Measurements from ENCODE around the gene GPR18.
"Not testable (repeated sequence)": the region's sequence is repeated elsewhere in the genome, so short reads cannot be mapped to it uniquely, and the experiment has no call there.

Gene GPR18

DNA sequence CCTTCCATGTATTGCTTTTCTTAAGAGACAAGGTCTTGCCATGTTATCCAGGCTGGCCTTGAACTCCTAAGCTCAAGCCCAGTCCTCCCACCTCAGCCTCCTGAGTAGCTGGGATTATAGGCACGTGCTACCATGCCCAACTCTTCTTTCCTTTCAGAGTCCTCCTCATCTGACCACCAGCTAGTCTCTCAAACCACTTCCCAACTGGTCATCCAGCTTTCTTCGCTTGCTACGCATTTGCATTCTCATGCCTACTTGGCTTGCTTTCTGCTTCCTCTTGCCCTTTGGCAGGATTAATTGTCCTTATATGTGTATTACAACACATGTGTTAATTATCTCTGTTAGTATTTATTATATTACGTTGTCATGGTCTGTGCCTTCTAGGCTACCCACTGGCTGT, 6.3 kb downstream of the GPR18 start:
- Histone ChIP-seq H3F3A (ENCODE audit: insufficient read depth, low read length) (no peaks in the 10 kb centered on the region), H3K4me1 (ENCODE audit: low read length) (no peaks in the 10 kb centered on the region), H3K9me3 (replicated peaks; ENCODE audit: insufficient read depth, low read length) (no peaks in the 10 kb centered on the region), H3K9ac (ENCODE audit: low read length) (no peak overlapping the region), H3K27ac (ENCODE audit: low read length) (no peak overlapping the region), H3K4me2 (ENCODE audit: low read depth, low read length) (no peak overlapping the region), H3K79me2 (ENCODE audit: low read length) (no peaks in the 10 kb centered on the region), H4K20me1 (ENCODE audit: insufficient read depth, low read length) (0 out of 2 replicates have a peak, but pooled peaks cover 4% of the 10 kb centered on the region), H2AFZ (ENCODE audit: low read length) (no peak overlapping the region), H3K4me3 (ENCODE audit: low read length) (no peak overlapping the region), H3K9me2 (replicated peaks; ENCODE audit: insufficient read depth, low read length) (no peaks in the 10 kb centered on the region), H3K36me3 (replicated peaks; ENCODE audit: insufficient read depth, low read length) (no peaks in the 10 kb centered on the region), H3K27me3 (replicated peaks; ENCODE audit: insufficient read depth, low read length) (peaks cover 4% of the 10 kb centered on the region; the same call in 1 of the 2 replicates)
- TF ChIP-seq EZH2 (optimal IDR thresholded peaks at IDR 0.05; ENCODE audit: low read depth, low read length) (no peak), EZH2phosphoT487 (IDR thresholded peaks at IDR 0.05; ENCODE audit: low read length) (no peak)
- TF ChIP-seq, protein P1, sequence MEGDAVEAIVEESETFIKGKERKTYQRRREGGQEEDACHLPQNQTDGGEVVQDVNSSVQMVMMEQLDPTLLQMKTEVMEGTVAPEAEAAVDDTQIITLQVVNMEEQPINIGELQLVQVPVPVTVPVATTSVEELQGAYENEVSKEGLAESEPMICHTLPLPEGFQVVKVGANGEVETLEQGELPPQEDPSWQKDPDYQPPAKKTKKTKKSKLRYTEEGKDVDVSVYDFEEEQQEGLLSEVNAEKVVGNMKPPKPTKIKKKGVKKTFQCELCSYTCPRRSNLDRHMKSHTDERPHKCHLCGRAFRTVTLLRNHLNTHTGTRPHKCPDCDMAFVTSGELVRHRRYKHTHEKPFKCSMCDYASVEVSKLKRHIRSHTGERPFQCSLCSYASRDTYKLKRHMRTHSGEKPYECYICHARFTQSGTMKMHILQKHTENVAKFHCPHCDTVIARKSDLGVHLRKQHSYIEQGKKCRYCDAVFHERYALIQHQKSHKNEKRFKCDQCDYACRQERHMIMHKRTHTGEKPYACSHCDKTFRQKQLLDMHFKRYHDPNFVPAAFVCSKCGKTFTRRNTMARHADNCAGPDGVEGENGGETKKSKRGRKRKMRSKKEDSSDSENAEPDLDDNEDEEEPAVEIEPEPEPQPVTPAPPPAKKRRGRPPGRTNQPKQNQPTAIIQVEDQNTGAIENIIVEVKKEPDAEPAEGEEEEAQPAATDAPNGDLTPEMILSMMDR (IDR thresholded peaks at IDR 0.05; ENCODE audit: low read length) = no peak
- DNase-seq = no peak

DNA sequence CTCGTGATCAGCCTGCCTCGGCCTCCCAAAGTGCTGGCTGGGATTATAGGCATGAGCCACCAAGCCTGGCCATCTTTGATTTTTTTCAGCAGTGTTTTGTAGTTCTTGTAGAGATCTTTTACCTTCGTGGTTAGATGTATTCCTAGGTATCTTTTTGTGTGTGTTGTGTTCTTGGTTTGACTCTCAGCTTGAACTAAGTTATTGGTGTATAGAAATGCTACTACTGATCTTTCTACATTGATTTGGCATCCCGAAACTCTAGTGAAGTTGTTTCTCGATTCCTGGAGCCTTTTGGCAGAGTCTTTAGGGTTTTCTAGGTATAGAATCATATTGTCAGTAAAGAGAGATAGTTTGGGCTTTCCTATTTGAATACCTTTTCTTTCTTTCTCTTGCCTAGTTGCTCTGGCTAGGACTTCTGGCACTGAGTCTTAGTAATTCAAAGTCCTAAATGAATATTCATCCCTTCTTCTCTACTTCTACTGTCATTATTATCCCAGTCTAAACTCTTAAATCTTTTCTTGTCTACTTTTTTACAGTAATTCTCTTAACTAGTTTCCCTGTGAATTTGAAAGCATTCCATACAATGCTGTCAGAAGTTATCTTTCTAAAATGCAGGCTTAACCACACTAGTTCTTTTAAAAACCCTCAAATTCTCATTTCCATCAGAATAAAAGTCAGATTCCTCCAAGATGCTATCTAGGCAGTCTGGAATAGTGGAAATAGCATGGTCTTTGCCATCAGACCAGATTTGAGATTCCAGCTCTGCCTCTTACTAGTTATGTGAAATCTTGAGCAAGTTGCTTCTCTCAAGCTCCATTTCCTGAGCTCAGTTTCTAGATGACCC, 7.0 kb downstream of the GPR18 start:
- no peaks in the 10 kb centered on the region for H3F3A ChIP-seq (ENCODE audit: insufficient read depth, low read length)
- H3K9me2 ChIP-seq (replicated peaks; ENCODE audit: insufficient read depth, low read length) = no peaks in the 10 kb centered on the region
- no peak overlapping the region for H3K9ac ChIP-seq (ENCODE audit: low read length)
- H3K9me3 ChIP-seq (replicated peaks; ENCODE audit: insufficient read depth, low read length) = no peaks in the 10 kb centered on the region
- H3K4me2 ChIP-seq (ENCODE audit: low read depth, low read length) = no peak overlapping the region
- H3K36me3 ChIP-seq (replicated peaks; ENCODE audit: insufficient read depth, low read length) = no peaks in the 10 kb centered on the region
- H3K4me3 ChIP-seq (ENCODE audit: low read length) = no peak overlapping the region
- DNase-seq = no peak
- H3K27ac ChIP-seq (ENCODE audit: low read length) = no peak overlapping the region
- TF ChIP-seq EZH2 (optimal IDR thresholded peaks at IDR 0.05; ENCODE audit: low read depth, low read length) (no peak), EZH2phosphoT487 (IDR thresholded peaks at IDR 0.05; ENCODE audit: low read length) (no peak)
- TF ChIP-seq, protein P1 (IDR thresholded peaks at IDR 0.05; ENCODE audit: low read length) = no peak
- no peak overlapping the region for H2AFZ ChIP-seq (ENCODE audit: low read length)
- H4K20me1 ChIP-seq (ENCODE audit: insufficient read depth, low read length) = 0 out of 2 replicates have a peak, but pooled peaks cover 4% of the 10 kb centered on the region
- H3K27me3 ChIP-seq (replicated peaks; ENCODE audit: insufficient read depth, low read length) = no peaks in the 10 kb centered on the region
- no peaks in the 10 kb centered on the region for H3K4me1 ChIP-seq (ENCODE audit: low read length)
- H3K79me2 ChIP-seq (ENCODE audit: low read length) = no peaks in the 10 kb centered on the region

DNA sequence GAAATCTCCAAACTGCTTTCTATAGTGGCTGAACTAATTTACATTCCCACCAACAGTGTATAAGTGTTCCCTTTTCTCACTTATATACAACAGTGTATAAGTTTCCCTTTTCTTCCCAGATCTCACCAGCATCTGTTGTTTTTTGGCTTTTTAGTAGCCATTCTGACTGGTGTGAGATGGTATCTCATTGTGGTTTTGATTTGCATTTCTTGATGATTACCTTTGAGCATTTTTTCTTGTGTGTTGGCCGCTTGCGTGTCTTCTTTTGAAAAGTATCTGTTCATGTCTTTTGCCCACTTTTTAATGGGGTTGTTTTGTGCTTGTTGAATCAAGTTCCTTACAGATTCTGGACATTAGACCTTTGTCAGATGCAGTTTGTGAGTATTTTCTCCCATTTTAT, 8.6 kb downstream of the GPR18 start:
- not testable (repeated sequence) for H3K27ac ChIP-seq (ENCODE audit: low read length); H3K4me1 ChIP-seq (ENCODE audit: low read length); H4K20me1 ChIP-seq (ENCODE audit: insufficient read depth, low read length); H2AFZ ChIP-seq (ENCODE audit: low read length); H3K36me3 ChIP-seq (replicated peaks; ENCODE audit: insufficient read depth, low read length); H3K9ac ChIP-seq (ENCODE audit: low read length); H3K4me3 ChIP-seq (ENCODE audit: low read length); H3F3A ChIP-seq (ENCODE audit: insufficient read depth, low read length); H3K4me2 ChIP-seq (ENCODE audit: low read depth, low read length); H3K9me3 ChIP-seq (replicated peaks; ENCODE audit: insufficient read depth, low read length); H3K27me3 ChIP-seq (replicated peaks; ENCODE audit: insufficient read depth, low read length); H3K9me2 ChIP-seq (replicated peaks; ENCODE audit: insufficient read depth, low read length); H3K79me2 ChIP-seq (ENCODE audit: low read length); DNase-seq

DNA sequence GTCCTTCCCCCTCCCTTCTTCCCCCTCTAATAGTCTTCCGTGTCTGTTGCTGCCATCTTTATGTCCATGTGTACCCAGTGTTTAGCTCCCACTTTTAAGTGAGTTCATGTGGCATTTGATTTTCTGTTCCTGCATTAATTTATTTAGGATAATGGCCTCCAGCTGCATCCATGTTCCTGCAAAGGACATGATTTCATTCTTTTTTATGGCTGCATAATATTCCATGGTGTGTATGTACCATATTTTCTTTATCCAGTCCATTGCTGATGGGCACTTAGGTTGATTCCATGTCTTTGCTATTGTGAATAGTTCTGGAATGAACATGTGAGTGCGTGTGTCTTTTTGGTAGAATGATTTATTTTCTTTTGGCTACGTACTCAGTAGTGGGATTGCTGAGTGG, 9.0 kb downstream of the GPR18 start:
- not testable (repeated sequence) for H3K27ac ChIP-seq (ENCODE audit: low read length); H3K9ac ChIP-seq (ENCODE audit: low read length); H3K4me2 ChIP-seq (ENCODE audit: low read depth, low read length); H3F3A ChIP-seq (ENCODE audit: insufficient read depth, low read length); H3K9me3 ChIP-seq (replicated peaks; ENCODE audit: insufficient read depth, low read length); H4K20me1 ChIP-seq (ENCODE audit: insufficient read depth, low read length); H3K4me1 ChIP-seq (ENCODE audit: low read length); H3K27me3 ChIP-seq (replicated peaks; ENCODE audit: insufficient read depth, low read length); H3K4me3 ChIP-seq (ENCODE audit: low read length); H2AFZ ChIP-seq (ENCODE audit: low read length); DNase-seq; H3K79me2 ChIP-seq (ENCODE audit: low read length); H3K9me2 ChIP-seq (replicated peaks; ENCODE audit: insufficient read depth, low read length); H3K36me3 ChIP-seq (replicated peaks; ENCODE audit: insufficient read depth, low read length)
